GM21576 (cell line): ENCODE measurements around the gene FAM110D.

Source experiments
- ATAC-seq: cut with Tn5 transposase; IDR thresholded peaks from one replicate; pipeline ENCODE4 v1.9.1; 2021; ENCODE audit warnings: mild to moderate bottlenecking, moderate library complexity; ENCODE audit not compliant: unreplicated experiment

The FAM110D gene

GRCh38 chr1:26184086-26184485, 25.2 kb downstream of the FAM110D start:
- ATAC-seq: no peak

GRCh38 chr1:26184883-26185282, 26.0 kb downstream of the FAM110D start:
- no peak for ATAC-seq

GRCh38 chr1:26187882-26188281, 29.0 kb downstream of the FAM110D start:
- ATAC-seq: no peak

- ATAC-seq: no peak
Observed at GRCh38 chr1:26188477-26188876, 29.6 kb downstream of the FAM110D start.

GRCh38 chr1:26189331-26189730, 30.5 kb downstream of the FAM110D start:
- ATAC-seq: no peak

- ATAC-seq: no peak
Observed at GRCh38 chr1:26189751-26190275, 30.9 kb downstream of the FAM110D start.

- ATAC-seq: no peak
Observed at GRCh38 chr1:26190373-26190987, 31.6 kb downstream of the FAM110D start, which contains the start of gene CATSPER4. CATSPER4 (plus strand) TSS chr1:26190602; CDS start chr1:26190628, 26 bp downstream.

GRCh38 chr1:26191739-26192138, 32.9 kb downstream of the FAM110D start:
- ATAC-seq: no peak

- no peak for ATAC-seq
Observed at GRCh38 chr1:26195805-26196204, 36.9 kb downstream of the FAM110D start.

- ATAC-seq: no peak
Observed at GRCh38 chr1:26197301-26197700, 38.4 kb downstream of the FAM110D start.

- no peak for ATAC-seq
Observed at GRCh38 chr1:26197813-26198212, 38.9 kb downstream of the FAM110D start.

- ATAC-seq: no peak
Observed at GRCh38 chr1:26200413-26200812, 41.5 kb downstream of the FAM110D start.

- no peak for ATAC-seq
Observed at GRCh38 chr1:26203642-26204318, 44.9 kb downstream of the FAM110D start.

- no peak for ATAC-seq
Observed at GRCh38 chr1:26210147-26210870, 51.4 kb downstream of the FAM110D start.

GRCh38 chr1:26212726-26213125, 53.8 kb downstream of the FAM110D start:
- no peak for ATAC-seq

- no peak for ATAC-seq
Observed at GRCh38 chr1:26213335-26213905, 54.5 kb downstream of the FAM110D start.
